Pons (tissue), 1 donor: ENCODE data around the gene NAMPT.
"Not testable (repeated sequence)": the region's sequence is repeated elsewhere in the genome, so short reads cannot be mapped to it uniquely, and the experiment has no call there.

ENCODE experiments used
- DNase-seq: peaks from one replicate; pipeline ENCODE4 v3.0.0-alpha.2; 2016; ENCODE audit warnings: low spot score

NAMPT gene

DNA sequence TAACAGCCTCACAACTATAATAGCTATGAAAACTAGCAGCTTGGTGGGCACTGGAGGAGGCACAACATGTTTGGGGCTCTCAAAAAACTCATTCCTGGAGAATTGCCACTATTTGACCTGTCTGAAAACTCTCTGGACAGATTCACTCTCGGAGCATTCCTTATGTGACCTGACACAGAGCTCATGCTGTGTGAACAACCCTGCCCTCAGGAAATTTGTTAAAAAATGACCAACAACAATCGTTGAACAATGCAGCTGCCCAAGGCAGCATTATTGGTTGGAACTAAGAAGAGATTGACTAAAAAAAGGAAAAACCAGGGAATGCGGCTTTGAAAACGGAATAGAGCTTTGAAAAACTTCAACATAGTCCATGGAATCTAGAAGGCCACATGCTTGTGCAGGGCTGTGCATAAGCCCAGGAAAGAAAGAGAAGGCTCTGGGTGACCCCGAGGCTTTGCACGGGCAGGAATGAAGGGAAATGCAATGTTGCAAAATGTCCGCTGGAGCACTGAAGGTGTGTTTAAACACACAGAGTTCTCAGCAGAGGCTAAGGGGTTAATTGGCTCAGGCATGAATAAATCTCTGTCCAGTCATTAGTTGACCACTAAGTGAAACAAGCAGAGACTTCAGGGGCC lies 52.8 kb downstream of the NAMPT start:
- no peak for DNase-seq

DNA sequence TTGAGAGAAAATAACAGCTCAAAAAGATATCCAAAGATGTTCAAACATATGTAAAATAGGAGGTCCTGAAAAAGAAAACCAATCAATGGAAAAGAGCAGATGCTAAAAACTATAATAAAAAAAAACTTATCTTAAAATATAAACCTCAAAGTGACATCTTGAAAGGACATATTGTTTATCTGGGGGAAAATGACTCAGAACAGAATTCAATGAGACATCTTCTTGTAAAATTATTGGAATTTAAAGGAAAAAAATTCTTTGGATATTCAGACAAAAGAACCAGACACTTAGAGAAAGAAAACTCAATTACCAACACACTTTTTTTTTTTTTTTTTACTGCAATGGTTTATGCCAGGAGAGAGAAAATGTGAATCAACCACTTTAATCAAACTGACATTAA lies 58.9 kb downstream of the NAMPT start:
- no peak for DNase-seq

GRCh38 chr7:106224797-106225196 lies 60.0 kb downstream of the NAMPT start:
- no peak for DNase-seq

GRCh38 chr7:106223156-106223555 lies 61.6 kb downstream of the NAMPT start:
- DNase-seq, result no peak

GRCh38 chr7:106222545-106222944 lies 62.2 kb downstream of the NAMPT start:
- DNase-seq, result no peak

- no peak for DNase-seq
Observed at GRCh38 chr7:106220307-106220706, 64.5 kb downstream of the NAMPT start.

DNA sequence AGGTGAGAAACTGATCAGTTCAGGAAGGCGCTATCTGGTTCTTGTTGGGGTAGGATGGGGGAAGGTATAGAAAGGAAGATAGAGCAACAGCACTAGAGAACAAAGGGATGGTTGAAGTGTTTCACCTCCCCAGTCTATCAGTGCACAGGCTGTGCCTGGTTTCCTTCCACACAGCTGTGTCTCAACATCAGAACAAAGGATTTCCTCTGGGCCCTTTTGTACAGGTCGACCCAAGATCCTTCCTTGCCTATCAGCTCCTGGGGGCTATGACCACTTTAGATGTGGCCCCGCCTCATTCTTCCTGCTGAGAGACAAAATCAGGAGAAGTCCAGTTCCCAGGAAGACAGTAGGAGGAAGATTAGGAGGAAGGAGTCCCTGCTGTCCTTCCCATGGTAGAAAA lies 65.6 kb downstream of the NAMPT start:
- DNase-seq, result no peak

DNA sequence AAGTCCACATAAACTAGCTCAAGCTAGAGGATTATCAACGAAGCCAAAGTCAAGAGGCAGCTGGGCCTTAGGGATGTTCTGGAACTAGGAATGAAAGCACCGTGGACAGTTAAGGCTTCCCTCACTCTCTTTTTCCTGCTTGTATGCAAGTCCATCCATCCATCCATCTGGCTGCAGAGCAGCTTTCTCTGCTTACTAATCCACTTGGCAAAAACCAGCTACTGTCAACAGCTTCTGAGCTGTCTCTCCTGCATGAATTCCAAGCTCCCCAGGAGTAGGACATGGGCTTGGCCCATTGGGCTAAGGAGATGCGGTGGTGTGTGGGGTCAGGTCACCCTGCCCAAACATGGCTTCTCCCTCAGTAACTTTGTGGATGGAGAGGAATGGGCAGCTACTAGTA lies 66.2 kb downstream of the NAMPT start:
- DNase-seq, result no peak

GRCh38 chr7:106216923-106217542 lies 67.8 kb downstream of the NAMPT start:
- DNase-seq, result no peak

GRCh38 chr7:106216517-106216922 lies 68.3 kb downstream of the NAMPT start:
- peak; percentile 18 for DNase-seq

GRCh38 chr7:106215868-106216516 lies 68.8 kb downstream of the NAMPT start:
- DNase-seq, result no peak

DNA sequence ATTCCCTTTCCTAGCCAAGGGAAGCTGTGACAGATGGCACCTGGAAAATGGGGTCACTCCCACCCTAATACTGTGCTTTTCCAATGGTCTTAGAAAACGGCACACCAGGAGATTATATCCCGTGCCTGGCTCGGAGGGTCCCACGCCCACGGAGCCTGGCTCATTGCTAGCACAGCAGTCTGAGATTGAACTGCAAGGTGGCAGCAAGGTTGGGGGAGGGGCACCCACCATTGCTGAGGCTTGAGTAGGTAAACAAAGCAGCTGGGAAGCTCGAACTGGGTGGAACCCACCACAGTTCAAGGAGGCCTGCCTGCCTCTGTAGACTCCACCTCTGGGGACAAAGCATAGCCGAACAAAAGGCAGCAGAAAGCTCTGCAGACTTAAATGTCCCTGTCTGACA lies 75.8 kb downstream of the NAMPT start:
- not testable (repeated sequence) for DNase-seq

DNA sequence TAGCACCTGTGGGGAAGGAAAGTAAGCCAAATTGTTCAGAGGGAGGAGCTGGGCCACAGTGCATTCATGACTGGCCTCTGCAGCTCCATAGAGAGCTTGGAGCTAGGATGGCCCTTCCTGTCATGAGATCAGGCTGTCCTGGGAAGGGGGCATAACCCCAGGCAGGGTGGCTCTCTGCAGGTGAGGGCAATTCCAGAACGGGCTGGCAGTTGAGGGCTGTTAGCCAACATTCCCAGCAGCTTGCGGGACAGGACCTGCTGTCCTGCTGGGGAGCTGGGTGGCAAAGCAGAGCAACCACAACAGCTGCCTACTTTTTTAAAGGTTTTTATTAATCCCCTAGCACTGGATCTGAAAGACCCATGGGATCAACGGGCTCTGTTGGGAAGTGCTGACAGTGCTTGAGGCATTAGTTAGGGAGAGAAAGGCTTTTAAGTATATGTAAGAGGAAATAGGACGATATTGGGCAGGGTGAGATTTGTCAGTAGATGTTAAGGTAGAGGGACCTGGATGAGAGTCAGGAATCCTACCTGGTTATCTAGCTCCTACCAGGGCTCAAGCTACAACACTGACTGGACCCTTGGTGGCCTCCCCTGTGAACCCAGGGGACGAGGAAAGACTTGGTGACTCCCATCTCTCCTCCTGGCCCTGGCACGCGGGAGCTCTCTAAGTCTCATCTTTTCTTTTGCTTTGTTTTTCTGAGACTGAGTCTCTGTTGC lies 77.8 kb downstream of the NAMPT start:
- DNase-seq, result no peak

DNA sequence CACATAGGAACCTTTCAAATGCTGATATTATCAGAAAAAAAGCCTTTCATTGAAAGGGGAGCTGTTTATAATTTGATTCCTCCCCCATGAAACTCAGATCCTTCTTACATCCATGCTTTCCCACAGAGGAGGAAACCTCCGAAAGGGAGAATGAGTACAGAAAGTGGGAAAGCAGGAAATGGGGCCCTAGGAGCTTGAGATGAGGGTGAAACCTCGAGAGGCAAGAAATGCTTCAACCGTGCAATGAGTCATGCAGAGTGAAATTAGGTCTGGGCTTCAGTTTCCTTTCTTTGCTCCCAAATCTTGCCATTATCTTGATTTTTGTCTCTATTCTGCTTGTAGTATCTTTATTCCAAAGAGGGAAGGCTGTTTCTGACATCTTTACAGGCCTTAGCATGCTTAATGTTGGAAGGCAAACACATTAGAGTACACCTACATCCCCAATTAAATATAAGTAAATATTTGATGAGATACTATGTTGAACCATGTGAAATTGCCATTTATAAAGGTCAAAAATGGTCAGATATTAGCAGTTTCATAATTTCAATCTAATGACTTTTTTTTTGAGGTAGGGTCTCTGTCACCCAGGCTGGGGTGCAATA lies 79.1 kb downstream of the NAMPT start:
- no peak for DNase-seq

DNA sequence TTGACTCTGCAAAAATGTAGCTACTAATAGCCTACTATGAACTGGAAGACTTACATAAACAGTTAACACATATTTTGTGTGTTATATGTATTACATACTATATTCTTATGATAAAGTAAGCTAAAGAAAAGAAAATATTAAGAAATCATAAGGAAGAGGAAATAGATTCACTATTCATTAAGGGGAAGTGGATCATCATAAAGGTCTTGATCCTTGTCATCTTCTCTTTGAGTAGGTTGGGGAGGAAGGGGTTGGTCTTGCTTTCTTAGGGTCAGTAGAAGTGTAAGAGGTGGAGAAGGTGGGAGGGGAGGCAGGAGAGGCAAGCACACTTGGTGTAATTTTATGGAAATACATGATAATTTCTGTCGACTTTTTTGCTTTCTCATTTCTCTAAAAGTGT lies 81.3 kb downstream of the NAMPT start:
- DNase-seq, result no peak

DNA sequence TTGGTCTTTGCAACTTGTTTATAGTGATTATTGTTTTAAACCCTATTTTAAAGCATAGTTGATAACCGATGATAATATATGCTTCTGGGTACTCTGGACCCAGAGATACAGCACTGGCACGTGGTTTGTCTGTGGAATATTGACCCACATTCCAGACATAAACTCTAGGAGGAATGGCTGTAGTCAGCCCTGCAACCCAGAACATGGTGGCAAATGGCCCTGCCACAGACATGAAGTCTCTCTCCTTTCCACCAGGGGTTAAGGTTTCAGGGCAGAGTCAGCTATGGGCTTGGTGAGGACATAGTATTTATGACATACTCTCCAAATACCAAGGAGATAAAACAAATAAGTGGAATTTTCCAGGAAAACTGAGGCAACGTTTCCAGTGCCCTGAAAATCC lies 83.6 kb downstream of the NAMPT start:
- no peak for DNase-seq

DNA sequence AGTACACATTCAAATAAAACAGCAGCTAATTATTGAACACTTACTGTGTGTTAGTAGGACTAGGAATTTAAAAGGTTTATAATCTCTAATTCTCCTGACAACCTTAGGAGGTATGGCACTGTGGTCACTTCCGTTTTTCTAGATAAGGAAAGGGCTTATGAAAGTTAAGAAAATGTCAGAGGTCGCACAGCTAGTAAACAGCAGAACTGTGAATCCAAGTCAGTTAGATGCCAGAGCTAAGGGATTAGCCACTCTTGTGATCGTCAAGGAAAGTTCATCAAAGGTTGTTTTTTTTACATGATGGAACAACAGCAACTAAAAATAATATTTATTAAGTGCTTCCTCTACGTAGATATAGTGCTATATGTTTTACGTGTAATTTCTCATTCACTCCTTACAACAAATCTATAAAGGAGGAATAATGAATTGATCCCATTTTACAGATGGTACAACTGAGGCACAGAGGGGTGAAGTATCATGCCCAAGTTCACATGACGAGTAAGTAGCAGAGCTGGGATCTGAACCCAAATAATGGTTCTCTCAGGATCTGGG lies 84.9 kb downstream of the NAMPT start:
- no peak for DNase-seq

GRCh38 chr7:106199024-106199423 lies 85.8 kb downstream of the NAMPT start:
- DNase-seq, result no peak
